Fibroblast of lung (primary cell): ENCODE results near the gene AXL. TPM values are rescaled to one million over a fixed set of nuclear protein-coding genes. Genes with fewer than 3 reads are reported as not detected.

Experiments used
- polyA plus RNA-seq, 2 donors: library from polyadenylated mRNA; depleted of rRNA in 1 of 2; stranded (reverse) in 1 of 2; unstranded in 1 of 2; fragments of >200 nt; gene quantifications; 2 replicates each; pipeline ENCODE4 v1.2.1, GENCODE V29; 2011 to 2012; ENCODE audit warnings: missing spikeins in 1 of 2
- total RNA-seq: library from RNA; depleted of rRNA; stranded (reverse); fragments of >200 nt; gene quantifications from 2 replicates; pipeline ENCODE4 v1.2.1, GENCODE V29; 2014

The AXL gene
- total and polyA plus RNA-seq, 2 donors (not counting 1 experiment from before 2014, with no cell fraction given) = 223 to 319 TPM

Other genes with a start within 250 kb of the AXL start
- not detected in 2 replicates for gene CYP2B6, start 227.9 kb upstream of the AXL start, total RNA-seq
- gene CYP2B6, start 227.9 kb upstream of the AXL start, polyA plus RNA-seq = not detected in 2 replicates
- gene CYP2A13, start 130.8 kb upstream of the AXL start, total RNA-seq = not detected in 2 replicates
- gene CYP2A13, start 130.8 kb upstream of the AXL start, polyA plus RNA-seq = not detected in 2 replicates
- gene CYP2F1, start 104.8 kb upstream of the AXL start, total RNA-seq = not detected in 2 replicates
- gene CYP2F1, start 104.8 kb upstream of the AXL start, polyA plus RNA-seq = not detected in 2 replicates
- 2.1 and 3.5 TPM in 2 replicates for gene CYP2S1, start 26.0 kb upstream of the AXL start, total RNA-seq
- 0.93 and 7.5 TPM in 2 replicates for gene CYP2S1, start 26.0 kb upstream of the AXL start, polyA plus RNA-seq
- 47.3 and 58.1 TPM in 2 replicates for gene HNRNPUL1, start 45.1 kb downstream of the AXL start, total RNA-seq
- 36.4 and 60.4 TPM in 2 replicates for gene HNRNPUL1, start 45.1 kb downstream of the AXL start, polyA plus RNA-seq
- 5.9 and 7.8 TPM in 2 replicates for gene CCDC97, start 90.9 kb downstream of the AXL start, total RNA-seq
- gene CCDC97, start 90.9 kb downstream of the AXL start, polyA plus RNA-seq = 6.3 and 9.9 TPM in 2 replicates
- 6.7 and 14.4 TPM in 2 replicates for gene TGFB1, start 134.7 kb downstream of the AXL start, total RNA-seq
- gene TGFB1, start 134.7 kb downstream of the AXL start, polyA plus RNA-seq = 4.2 and 6.6 TPM in 2 replicates
- gene B9D2, start 144.9 kb downstream of the AXL start, total RNA-seq = 4.1 and 5.3 TPM in 2 replicates
- gene B9D2, start 144.9 kb downstream of the AXL start, polyA plus RNA-seq = 2.3 and 3.3 TPM in 2 replicates
- gene TMEM91, start 157.3 kb downstream of the AXL start, total RNA-seq = 9.7 and 10.8 TPM in 2 replicates
- gene TMEM91, start 157.3 kb downstream of the AXL start, polyA plus RNA-seq = 1.4 and 3.7 TPM in 2 replicates
- 10.7 and 14.1 TPM in 2 replicates for gene EXOSC5, start 178.1 kb downstream of the AXL start, total RNA-seq
- 5.0 and 10.0 TPM in 2 replicates for gene EXOSC5, start 178.1 kb downstream of the AXL start, polyA plus RNA-seq
- gene BCKDHA, start 178.6 kb downstream of the AXL start, total RNA-seq = 30.0 and 30.7 TPM in 2 replicates
- gene BCKDHA, start 178.6 kb downstream of the AXL start, polyA plus RNA-seq = 11.2 and 15.1 TPM in 2 replicates
- gene B3GNT8, start 208.2 kb downstream of the AXL start, total RNA-seq = 1.3 and 3.5 TPM in 2 replicates
- 0.30 and 0.54 TPM in 2 replicates for gene B3GNT8, start 208.2 kb downstream of the AXL start, polyA plus RNA-seq
- 29.5 and 31.0 TPM in 2 replicates for gene DMAC2, start 220.7 kb downstream of the AXL start, total RNA-seq
- gene DMAC2, start 220.7 kb downstream of the AXL start, polyA plus RNA-seq = 52.3 and 65.1 TPM in 2 replicates
- not detected in 2 replicates for gene ERICH4, start 223.9 kb downstream of the AXL start, total RNA-seq
- gene ERICH4, start 223.9 kb downstream of the AXL start, polyA plus RNA-seq = not detected in 2 replicates